ENCODE measurements around the gene SCML2. TPM values are rescaled to one million over a fixed set of nuclear protein-coding genes. Genes with fewer than 3 reads are reported as not detected.
"Not testable (repeated sequence)": the region's sequence is repeated elsewhere in the genome, so short reads cannot be mapped to it uniquely, and the experiment has no call there.

SCML2 gene
- 10 to 100 TPM in 2 of 5 donors, 1 to 10 TPM in 3; 8.3 to 13.6 (median 9.1) TPM for polyA plus RNA-seq (ENCODE audit: insufficient read depth in 1 of 5, insufficient read length in 5 of 5, low replicate concordance in 1 of 5)
- long read RNA-seq, donor 1, result 0 reads
- long read RNA-seq, donor 2, full-length matches to known transcripts, result 1 of 1 reads
- long read RNA-seq, donor 2, partial matches to known transcripts, result 0 of 1 reads
- long read RNA-seq, donor 2, other reads (novel, unspliced or antisense), result 0 of 1 reads
- long read RNA-seq, donor 3, result 0 reads
- long read RNA-seq, donor 4, result 0 reads
- long read RNA-seq, donor 5, result 0 reads
- long read RNA-seq, donor 6, full-length matches to known transcripts, result 1 of 1 reads
- long read RNA-seq, donor 6, partial matches to known transcripts, result 0 of 1 reads
- long read RNA-seq, donor 6, other reads (novel, unspliced or antisense), result 0 of 1 reads
- long read RNA-seq, donor 7, result 0 reads
- long read RNA-seq, donor 8, result 0 reads

GRCh38 chrX:18354369-18355223, at the start of gene SCML2:
Gene SCML2, minus strand, starts transcription at chrX:18354688. Its CDS starts 20,617 bp downstream, at chrX:18334071.
- DNase-seq, result peak; percentile 43 to 48

GRCh38 chrX:18401848-18402213, 47.3 kb upstream of the SCML2 start:
- DNase-seq, result no peak

- DNase-seq, result no peak
Measured at GRCh38 chrX:18394477-18394876, 40.0 kb upstream of the SCML2 start.

- peak; percentile 45 to 55 for DNase-seq
Measured at GRCh38 chrX:18390941-18391538, 36.6 kb upstream of the SCML2 start.

GRCh38 chrX:18389966-18390365, 35.5 kb upstream of the SCML2 start:
- no peak for DNase-seq

GRCh38 chrX:18377796-18378195, 23.3 kb upstream of the SCML2 start:
- DNase-seq, result no peak

GRCh38 chrX:18375131-18375805, 20.8 kb upstream of the SCML2 start:
- not testable (repeated sequence) for DNase-seq

GRCh38 chrX:18369096-18369495, 14.6 kb upstream of the SCML2 start:
- not testable (repeated sequence) for DNase-seq

GRCh38 chrX:18368402-18368801, 13.9 kb upstream of the SCML2 start:
- no peak for DNase-seq

GRCh38 chrX:18360867-18361266, 6.4 kb upstream of the SCML2 start:
- DNase-seq, result no peak

GRCh38 chrX:18353931-18354368, 538 bp downstream of the SCML2 start:
- peak; percentile 7 to 18 for DNase-seq

GRCh38 chrX:18351784-18352183, 2.7 kb downstream of the SCML2 start:
- no peak for DNase-seq

- DNase-seq, result no peak
Measured at GRCh38 chrX:18348047-18348446, 6.4 kb downstream of the SCML2 start.

- no peak for DNase-seq
Measured at GRCh38 chrX:18309401-18309800, 45.1 kb downstream of the SCML2 start.

GRCh38 chrX:18297251-18297650, 57.2 kb downstream of the SCML2 start:
- no peak for DNase-seq

GRCh38 chrX:18294893-18295292, 59.6 kb downstream of the SCML2 start:
- DNase-seq, result no peak

GRCh38 chrX:18291006-18291545, 63.4 kb downstream of the SCML2 start:
- DNase-seq, result peak; percentile 14 to 27

GRCh38 chrX:18290200-18290599, 64.3 kb downstream of the SCML2 start:
- no peak for DNase-seq

- DNase-seq, result no peak
Measured at GRCh38 chrX:18288716-18289115, 65.8 kb downstream of the SCML2 start.

- DNase-seq, result no peak
Measured at GRCh38 chrX:18286322-18286831, 68.1 kb downstream of the SCML2 start.

GRCh38 chrX:18278449-18278848, 76.0 kb downstream of the SCML2 start:
- DNase-seq, result no peak
